Fibroblast of skin of right quadriceps (primary cell): ENCODE data around the gene GTF3C4.

Experiments used
- DNase-seq: peaks from one replicate; pipeline ENCODE4 v3.0.0-alpha.2; 2013

GTF3C4 gene

DNA sequence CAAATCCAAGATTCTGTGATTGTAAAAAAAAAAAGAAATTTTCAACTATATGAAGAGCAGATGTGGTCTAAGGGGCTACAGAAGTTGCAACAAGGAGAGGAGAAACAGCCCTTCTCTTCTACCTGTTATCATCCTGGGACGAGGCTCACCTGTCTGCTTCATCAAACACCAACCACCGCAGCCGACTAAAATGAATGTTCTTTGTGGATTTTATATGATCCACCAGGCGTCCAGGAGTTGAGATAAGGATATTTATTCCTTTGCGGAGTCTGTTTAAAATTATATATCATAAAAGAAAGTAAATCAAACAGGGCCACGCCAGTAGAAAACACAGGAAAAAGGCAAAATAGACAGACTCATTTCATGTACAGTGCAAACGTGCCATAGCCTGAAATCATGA is 22.0 kb upstream of the GTF3C4 start:
- DNase-seq = no peak

GRCh38 chr9:132648685-132649084 is 21.6 kb upstream of the GTF3C4 start:
- DNase-seq = no peak

GRCh38 chr9:132651259-132651658 is 19.0 kb upstream of the GTF3C4 start:
- DNase-seq = peak; percentile 78

DNA sequence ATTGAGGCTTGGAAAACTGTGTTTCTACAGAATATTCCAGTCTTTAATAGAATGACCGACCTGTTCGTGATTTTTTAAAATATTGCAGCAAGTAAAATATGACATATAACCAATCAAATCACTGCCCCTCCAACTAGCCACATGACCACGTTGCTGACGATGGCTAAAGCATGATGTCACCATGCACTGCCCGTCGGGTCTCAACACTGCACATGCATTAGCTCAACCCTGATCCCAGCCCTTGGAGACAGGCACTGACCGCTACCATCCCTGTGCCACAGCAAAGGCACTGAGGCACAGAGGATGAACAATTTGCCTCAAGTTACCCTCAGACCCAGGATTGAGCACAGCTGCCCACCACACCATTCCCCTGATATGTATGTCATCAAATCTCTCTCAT is 14.0 kb upstream of the GTF3C4 start:
- no peak for DNase-seq

- DNase-seq = no peak
These were observed 7.9 kb upstream of the GTF3C4 start for GRCh38 chr9:132662152-132662945.

DNA sequence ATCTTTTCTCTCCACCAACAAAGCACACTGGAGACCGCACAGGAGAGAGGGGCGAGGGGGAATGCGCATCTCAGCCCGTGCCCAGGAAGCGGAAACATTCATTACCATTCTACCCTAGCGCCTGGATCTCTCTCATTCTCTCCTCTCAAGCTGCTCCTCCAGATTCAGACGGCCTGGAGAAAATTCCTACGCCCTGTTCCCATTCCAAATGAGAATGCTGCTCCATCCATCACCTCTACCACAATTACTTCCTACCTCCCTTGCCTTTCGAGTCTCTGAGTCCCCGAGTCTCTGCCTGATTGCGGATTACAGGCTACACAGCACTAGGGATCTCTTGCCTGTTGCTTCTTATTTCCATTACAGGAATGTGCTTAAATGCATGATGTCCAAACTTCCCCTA is 7.1 kb upstream of the GTF3C4 start:
- DNase-seq = no peak

GRCh38 chr9:132663851-132664250 is 6.4 kb upstream of the GTF3C4 start:
- no peak for DNase-seq

DNA sequence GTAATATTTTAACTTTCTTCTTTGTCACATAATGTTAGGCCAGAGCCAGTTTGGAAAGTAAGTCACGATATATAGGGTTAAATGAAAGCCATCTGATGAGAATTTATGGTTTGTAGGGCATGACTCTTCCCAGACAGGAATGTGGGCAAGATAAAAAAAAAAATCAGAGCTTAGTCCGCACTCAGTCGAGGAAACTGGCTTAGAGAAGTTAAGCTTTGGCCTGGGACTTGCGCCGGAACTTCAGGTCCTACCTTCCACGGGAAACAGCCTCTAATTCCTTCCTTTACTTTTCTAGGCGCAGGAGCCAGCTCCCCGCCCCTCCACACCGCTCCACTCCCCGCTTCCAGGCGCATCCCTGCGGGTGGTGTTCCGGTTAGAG is 956 bp upstream of the GTF3C4 start:
- peak; percentile 67 for DNase-seq

DNA sequence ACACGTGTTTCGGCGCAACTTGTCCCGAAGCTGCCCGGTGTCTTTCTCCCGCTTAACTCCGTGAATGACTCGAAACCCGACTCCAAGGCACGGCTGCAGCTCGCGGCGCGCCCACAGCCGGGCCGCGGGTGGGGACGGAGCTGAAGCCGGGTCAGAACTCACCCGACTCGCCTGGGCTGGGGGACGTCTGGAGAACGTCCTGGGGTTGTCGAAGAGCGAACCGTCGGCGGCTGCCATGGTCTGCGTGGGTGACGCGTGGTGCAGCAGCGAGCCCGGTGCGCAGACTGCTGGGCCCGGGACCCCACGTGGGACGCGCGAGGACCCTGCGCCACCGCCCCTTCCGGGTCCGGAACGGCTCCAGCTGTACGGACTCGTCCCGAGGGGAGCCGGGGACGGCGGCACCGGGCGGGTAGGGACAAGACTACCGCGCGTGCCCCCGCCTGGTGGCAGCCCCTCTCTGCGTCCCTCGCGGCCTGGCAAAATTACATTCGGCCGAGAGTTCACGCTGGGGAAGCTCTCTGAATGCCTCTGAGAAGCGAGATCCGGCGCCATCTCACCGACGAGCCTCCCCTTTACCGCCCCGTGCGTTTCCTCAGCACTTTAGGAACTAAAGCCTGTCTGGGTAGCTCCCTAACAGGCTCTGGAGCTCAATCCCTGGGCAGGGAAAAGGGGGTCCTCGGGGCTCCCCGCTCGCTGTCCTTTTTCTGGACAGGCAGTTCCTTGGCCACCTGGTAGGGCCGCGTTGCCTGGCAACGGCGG is 387 bp upstream of the GTF3C4 start, which contains the start of gene DDX31:
Gene DDX31, minus strand, starts transcription at position 286 of the 759 bp plus-strand sequence. Its CDS starts 49 bp downstream, at position 237.
- DNase-seq = peak; percentile 81

- no peak for DNase-seq
These were observed 1.6 kb downstream of the GTF3C4 start for GRCh38 chr9:132671620-132672412.

DNA sequence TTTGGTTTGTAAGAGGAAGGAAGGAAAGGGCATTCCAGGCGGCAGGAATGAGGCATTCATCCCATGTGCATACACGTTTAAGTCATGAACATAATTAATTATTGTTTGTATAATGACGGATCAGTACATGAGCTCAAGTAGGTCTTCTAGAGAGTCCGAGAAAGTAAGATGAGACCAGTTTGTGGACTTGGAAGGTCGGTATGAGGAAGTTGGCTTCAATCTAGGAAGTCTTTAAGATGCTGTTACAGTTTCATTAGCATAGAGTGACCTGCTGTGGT is 2.1 kb downstream of the GTF3C4 start:
- DNase-seq = peak; percentile 26

DNA sequence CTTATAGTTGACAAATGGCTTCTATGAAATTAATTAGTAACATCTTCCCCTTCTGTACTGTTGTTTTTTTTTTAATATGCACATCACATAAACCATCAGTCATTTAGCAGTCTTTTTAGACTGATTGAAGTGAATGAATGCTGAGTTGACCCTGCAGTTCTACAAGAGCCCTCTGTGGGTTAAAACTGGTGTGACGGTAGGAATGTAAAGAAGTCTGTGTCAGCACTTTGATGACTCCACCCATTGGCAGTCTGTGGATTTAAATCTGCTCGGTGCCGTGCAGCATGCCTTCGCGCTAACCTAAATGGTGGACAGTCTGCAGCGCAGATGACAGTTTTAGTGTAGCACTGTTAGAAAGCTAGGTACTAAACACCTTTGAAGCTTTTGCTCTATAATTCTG is 3.1 kb downstream of the GTF3C4 start:
- peak; percentile 79 for DNase-seq

DNA sequence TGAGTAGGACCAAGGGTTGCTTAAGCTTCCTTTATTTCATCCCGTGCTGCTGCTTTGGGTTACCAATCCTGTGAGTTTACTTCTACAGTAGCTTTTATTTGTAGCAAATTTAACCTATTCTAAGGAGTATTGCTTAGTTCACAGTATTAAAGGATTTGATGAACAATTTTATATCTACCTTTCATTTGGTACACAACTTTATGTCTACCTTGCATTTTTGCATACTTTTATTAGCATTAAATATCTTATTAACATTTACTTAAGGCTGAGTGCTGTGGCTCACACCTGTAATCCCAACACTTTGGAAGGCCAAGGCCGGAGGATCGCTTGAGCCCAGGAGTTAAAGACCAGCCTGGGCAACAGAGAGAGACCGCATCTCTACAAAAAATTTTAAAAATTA is 4.2 kb downstream of the GTF3C4 start:
- no peak for DNase-seq

DNA sequence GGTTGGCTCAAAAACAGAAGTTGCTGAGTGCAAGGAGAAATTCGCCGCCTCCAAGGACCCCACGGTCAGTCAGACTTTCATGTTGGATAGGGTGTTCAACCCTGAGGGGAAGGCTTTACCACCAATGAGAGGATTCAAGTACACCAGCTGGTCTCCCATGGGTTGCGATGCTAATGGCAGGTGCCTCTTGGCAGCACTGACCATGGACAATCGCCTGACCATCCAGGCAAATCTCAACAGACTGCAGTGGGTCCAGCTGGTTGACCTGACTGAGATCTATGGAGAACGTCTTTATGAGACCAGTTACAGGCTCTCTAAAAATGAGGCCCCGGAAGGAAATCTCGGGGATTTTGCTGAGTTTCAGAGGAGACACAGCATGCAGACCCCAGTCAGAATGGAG is 7.7 kb downstream of the GTF3C4 start:
- no peak for DNase-seq

DNA sequence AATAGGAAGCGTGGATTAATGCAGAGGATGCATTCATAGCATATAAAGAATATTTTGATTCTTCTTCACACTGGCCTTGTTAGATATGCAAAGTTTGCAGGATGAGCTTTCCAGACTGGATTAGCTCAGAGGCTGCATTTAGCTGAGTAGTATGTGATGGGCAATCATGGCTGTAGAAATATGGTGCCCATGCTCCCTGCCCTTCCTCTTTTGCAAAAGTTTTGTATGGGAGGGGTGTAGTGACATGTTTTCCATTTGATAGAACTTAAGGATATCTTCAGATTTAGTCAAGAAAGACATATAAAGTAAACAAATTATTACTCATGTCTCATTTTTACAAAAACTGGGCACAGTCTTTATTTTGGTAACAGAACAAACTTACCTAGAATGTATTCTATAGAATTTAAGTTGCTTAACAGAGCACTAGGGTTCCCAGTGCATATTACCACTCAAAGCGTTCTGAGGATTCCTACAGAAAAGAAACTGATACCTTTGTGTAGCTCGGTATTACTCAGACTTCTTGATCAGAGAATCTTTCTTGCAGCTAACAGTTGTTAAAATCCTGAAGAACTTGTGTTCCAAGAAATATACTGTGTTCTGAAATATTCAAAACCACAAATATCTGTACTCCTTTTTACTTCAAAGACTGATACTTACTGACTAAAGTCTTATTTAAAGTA is 9.8 kb downstream of the GTF3C4 start:
- no peak for DNase-seq

- DNase-seq = no peak
These were observed 11.3 kb downstream of the GTF3C4 start for GRCh38 chr9:132681561-132681960.

GRCh38 chr9:132683873-132684272 is 13.6 kb downstream of the GTF3C4 start:
- DNase-seq = no peak

DNA sequence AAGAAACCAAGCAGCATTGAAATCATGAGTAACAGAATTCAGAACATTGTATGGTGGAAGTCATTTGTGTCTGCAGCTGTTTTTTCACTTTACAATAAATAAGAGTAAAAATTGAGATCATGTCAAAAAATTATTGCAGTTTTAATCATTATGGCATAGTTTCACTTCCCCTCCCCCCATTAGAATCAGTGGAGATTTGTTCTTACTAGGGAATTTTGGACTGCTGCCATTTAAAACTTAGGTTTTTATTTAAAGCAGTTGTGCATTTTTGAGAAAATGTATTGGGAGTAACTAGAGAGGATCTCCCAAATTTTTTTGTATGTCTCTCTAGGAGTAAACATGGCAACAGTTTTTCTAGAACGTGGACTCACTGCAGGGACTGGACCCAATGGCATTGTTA is 20.4 kb downstream of the GTF3C4 start:
- peak; percentile 17 for DNase-seq

DNA sequence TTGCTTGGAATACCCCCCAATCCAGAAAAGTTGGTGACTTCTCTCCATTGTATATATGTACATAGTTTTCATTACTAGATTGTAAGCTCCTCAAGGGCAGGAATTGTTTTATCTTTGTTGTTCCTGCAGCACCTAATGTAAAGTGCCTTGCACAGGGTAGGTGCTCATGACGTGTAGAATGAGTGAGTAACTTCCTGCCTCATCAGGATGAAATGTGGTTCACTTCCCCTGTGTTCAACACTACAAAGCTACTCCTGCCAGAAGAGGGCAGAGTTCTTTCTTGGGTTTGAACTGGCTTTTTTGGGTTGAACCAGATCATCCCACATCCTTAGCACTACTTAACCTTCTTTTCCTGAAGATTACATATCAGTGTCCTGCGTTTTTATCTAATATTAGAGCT is 23.9 kb downstream of the GTF3C4 start:
- DNase-seq = no peak

DNA sequence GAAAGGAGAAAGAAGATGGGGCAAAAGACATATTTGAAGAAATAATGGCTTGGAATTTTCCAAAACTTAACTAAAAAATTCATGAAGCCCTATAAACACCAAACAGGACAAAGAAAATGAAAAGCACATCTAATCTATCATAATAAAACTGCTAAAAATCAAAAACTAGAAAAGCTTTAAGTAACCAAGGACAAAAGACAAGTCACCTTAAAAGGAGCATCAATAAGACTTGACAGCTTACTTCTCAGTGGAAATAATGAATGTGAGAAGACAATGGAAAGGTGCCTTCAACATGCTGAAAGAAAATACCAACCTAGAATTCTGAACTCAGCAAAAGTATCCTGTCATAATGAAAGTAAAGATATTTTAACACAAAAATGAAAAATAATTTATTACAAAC is 27.0 kb downstream of the GTF3C4 start:
- no peak for DNase-seq

- DNase-seq = no peak
These were observed 28.7 kb downstream of the GTF3C4 start for GRCh38 chr9:132698989-132699388.

DNA sequence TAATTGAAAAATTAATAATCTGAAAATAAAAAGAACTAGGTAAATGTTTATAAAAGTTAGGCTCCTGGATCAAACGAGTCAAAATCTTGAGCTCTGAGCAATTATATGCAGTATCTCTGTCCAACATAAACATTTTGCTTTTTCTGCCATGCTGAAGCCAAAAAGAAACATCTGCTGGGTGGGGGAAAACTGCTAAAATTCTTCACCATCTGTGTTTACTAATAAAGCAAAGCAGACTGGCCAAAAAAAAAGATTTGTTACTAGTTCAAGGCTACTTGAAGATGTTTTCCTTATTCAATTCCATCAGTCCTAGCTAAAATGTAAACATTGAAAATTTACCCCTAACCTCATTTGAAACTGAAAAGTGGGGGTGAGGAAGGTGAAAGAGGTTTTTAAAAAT is 29.7 kb downstream of the GTF3C4 start:
- no peak for DNase-seq

GRCh38 chr9:132702254-132702653 is 32.0 kb downstream of the GTF3C4 start:
- DNase-seq = no peak
